Activated CD8-positive, alpha-beta T cell treated with anti-CD3 and anti-CD28 coated beads, Interleukin-2, amount 10 ng/mL, durations not matched to agents 7 days and 5 days (primary cell): ENCODE results near the gene TMX4. TPM values are rescaled to one million over a fixed set of nuclear protein-coding genes. Genes with fewer than 3 reads are reported as not detected.

Source experiments
- ATAC-seq: fragments of 150-1000 bp; cut with Tn5 transposase; one replicate; pipeline ENCODE4 v1.10.0; 2021; ENCODE audit warnings: moderate library complexity
- CTCF ChIA-PET: fragments of 350-600 bp; sonication (Branson Sonifier 250); formaldehyde crosslinking; loops from one replicate; lab custom pipeline; 2021; ENCODE audit warnings: antibody characterized with exemption; lab: Charles Lee
- POLR2A ChIA-PET: fragments of 350-600 bp; sonication (Branson Sonifier 250); formaldehyde crosslinking; loops from one replicate; lab custom pipeline; 2021; ENCODE audit warnings: antibody characterized with exemption; lab: Charles Lee
- DNase-seq: peaks from one replicate; pipeline ENCODE4 v3.0.0-alpha.2; 2020
- H3K27ac Mint-ChIP-seq: one replicate; pipeline ENCODE4 v1.8.0; 2021; ENCODE audit warnings: mild to moderate bottlenecking, mixed read lengths
- H3K27me3 Mint-ChIP-seq: one replicate; pipeline ENCODE4 v1.8.0; 2021; ENCODE audit warnings: low read depth, mixed read lengths
- H3K36me3 Mint-ChIP-seq: one replicate; pipeline ENCODE4 v1.8.0; 2021; ENCODE audit warnings: low read depth, mixed read lengths
- H3K4me1 Mint-ChIP-seq: one replicate; pipeline ENCODE4 v1.8.0; 2021; ENCODE audit warnings: low read depth, mixed read lengths
- H3K4me3 Mint-ChIP-seq: one replicate; pipeline ENCODE4 v1.8.0; 2021; ENCODE audit warnings: mild to moderate bottlenecking, mixed read lengths
- H3K9me3 Mint-ChIP-seq: one replicate; pipeline ENCODE4 v1.8.0; 2022; ENCODE audit warnings: mixed read lengths; ENCODE audit not compliant: insufficient read depth
- total RNA-seq, 2 experiments: library from RNA; stranded (reverse); gene quantifications; one replicate each; pipeline ENCODE4 v1.2.3, GENCODE V29; 2021

The TMX4 gene
- total RNA-seq, 2 experiments from 2014 or later, result 24.9 to 31.6 TPM

- POLR2A ChIA-PET, result no interaction called here
- H3K27ac Mint-ChIP-seq, result no peak overlapping the region
- DNase-seq, result no peak
- H3K9me3 Mint-ChIP-seq, result peaks cover 7% of the 10 kb centered on the region
- ATAC-seq, result no peak
- H3K27me3 Mint-ChIP-seq, result no peaks in the 10 kb centered on the region
- H3K36me3 Mint-ChIP-seq, result peaks cover 17% of the 10 kb centered on the region
- CTCF ChIA-PET, result interaction anchor here (1.0 to 1.5 kb wide), 3 partner anchors 9 to 144 kb away, joined by 4 read pairs; no protein-coding TSS in a partner anchor
- H3K4me3 Mint-ChIP-seq, result no peak overlapping the region
- no peaks in the 10 kb centered on the region for H3K4me1 Mint-ChIP-seq
Observed at GRCh38 chr20:7989379-7989778, 30.2 kb downstream of the TMX4 start.

- Mint-ChIP-seq H3K9me3 (no peaks in the 10 kb centered on the region), H3K27me3 (no peaks in the 10 kb centered on the region), H3K4me3 (no peak overlapping the region), H3K4me1 (peaks cover 6% of the 10 kb centered on the region), H3K36me3 (peaks cover 20% of the 10 kb centered on the region), H3K27ac (no peak overlapping the region)
- CTCF ChIA-PET, result no interaction called here
- ATAC-seq (no peak), DNase-seq (no peak)
- POLR2A ChIA-PET, result no interaction called here
Observed at GRCh38 chr20:7985916-7986315, 33.6 kb downstream of the TMX4 start.

- ChIA-PET POLR2A (no interaction called here), CTCF (interaction anchor here (1.7 kb wide), 1 partner anchor 48 kb away, joined by 4 read pairs; no protein-coding TSS in a partner anchor)
- H3K27me3 Mint-ChIP-seq, result no peaks in the 10 kb centered on the region
- H3K36me3 Mint-ChIP-seq, result peaks cover 28% of the 10 kb centered on the region
- no peaks in the 10 kb centered on the region for H3K9me3 Mint-ChIP-seq
- ATAC-seq, result no peak
- no peak overlapping the region for H3K4me3 Mint-ChIP-seq
- H3K4me1 Mint-ChIP-seq, result peaks cover 17% of the 10 kb centered on the region
- no peak overlapping the region for H3K27ac Mint-ChIP-seq
- no peak for DNase-seq
Observed at GRCh38 chr20:7984192-7984591, 35.4 kb downstream of the TMX4 start.

- no peak for DNase-seq
- H3K9me3 Mint-ChIP-seq, result no peaks in the 10 kb centered on the region
- peaks cover 28% of the 10 kb centered on the region for H3K36me3 Mint-ChIP-seq
- H3K4me3 Mint-ChIP-seq, result no peak overlapping the region
- CTCF ChIA-PET, result interaction anchor here (1.3 kb wide), 1 partner anchor 31 kb away, joined by 3 read pairs; no protein-coding TSS in a partner anchor
- no peak for ATAC-seq
- peaks cover 17% of the 10 kb centered on the region for H3K4me1 Mint-ChIP-seq
- POLR2A ChIA-PET, result no interaction called here
- H3K27me3 Mint-ChIP-seq, result no peaks in the 10 kb centered on the region
- H3K27ac Mint-ChIP-seq, result no peak overlapping the region
Observed at GRCh38 chr20:7981374-7981773, 38.2 kb downstream of the TMX4 start.

GRCh38 chr20:7980332-7981046, 39.1 kb downstream of the TMX4 start:
- peaks cover 25% of the 10 kb centered on the region for H3K36me3 Mint-ChIP-seq
- H3K9me3 Mint-ChIP-seq, result no peaks in the 10 kb centered on the region
- ATAC-seq (peak; percentile 55), DNase-seq (peak; percentile 26)
- no peaks in the 10 kb centered on the region for H3K27me3 Mint-ChIP-seq
- H3K4me3 Mint-ChIP-seq, result no peak overlapping the region
- peaks cover 17% of the 10 kb centered on the region for H3K4me1 Mint-ChIP-seq
- ChIA-PET POLR2A (no interaction called here), CTCF (interaction anchor here (0.7 to 1.5 kb wide), 6 partner anchors 9 to 742 kb away, joined by 3 to 9 read pairs (median 4); no protein-coding TSS in a partner anchor)
- peak overlapping the region; percentile 70 for H3K27ac Mint-ChIP-seq

- Mint-ChIP-seq H3K4me3 (no peak overlapping the region), H3K27ac (no peak overlapping the region), H3K9me3 (no peaks in the 10 kb centered on the region), H3K27me3 (peaks cover 10% of the 10 kb centered on the region), H3K4me1 (peaks cover 17% of the 10 kb centered on the region), H3K36me3 (peaks cover 18% of the 10 kb centered on the region)
- ATAC-seq (no peak), DNase-seq (no peak)
- POLR2A ChIA-PET, result no interaction called here
- CTCF ChIA-PET, result interaction anchor here (1.1 kb wide), 1 partner anchor 745 kb away, joined by 3 read pairs; no protein-coding TSS in a partner anchor
Observed at GRCh38 chr20:7977709-7978108, 41.9 kb downstream of the TMX4 start.

- Mint-ChIP-seq H3K4me1 (peaks cover 12% of the 10 kb centered on the region), H3K4me3 (no peak overlapping the region), H3K27me3 (peaks cover 16% of the 10 kb centered on the region), H3K36me3 (peaks cover 7% of the 10 kb centered on the region), H3K9me3 (no peaks in the 10 kb centered on the region), H3K27ac (no peak overlapping the region)
- ChIA-PET CTCF (no interaction called here), POLR2A (no interaction called here)
- DNase-seq (no peak), ATAC-seq (no peak)
Observed at GRCh38 chr20:7975851-7976414, 43.6 kb downstream of the TMX4 start.

- Mint-ChIP-seq H3K27ac (no peak overlapping the region), H3K4me3 (no peak overlapping the region), H3K27me3 (peaks cover 23% of the 10 kb centered on the region), H3K4me1 (peaks cover 1% of the 10 kb centered on the region), H3K9me3 (no peaks in the 10 kb centered on the region), H3K36me3 (no peaks in the 10 kb centered on the region)
- ChIA-PET POLR2A (interaction anchor here (0.5 kb wide), 1 partner anchor 66 kb away, joined by 3 read pairs; no protein-coding TSS in a partner anchor), CTCF (interaction anchor here (1.4 kb wide), 1 partner anchor 38 kb away, joined by 4 read pairs; no protein-coding TSS in a partner anchor)
- DNase-seq (no peak), ATAC-seq (no peak)
Observed at GRCh38 chr20:7974785-7975435, 44.7 kb downstream of the TMX4 start.

- ChIA-PET CTCF (no interaction called here), POLR2A (no interaction called here)
- no peak overlapping the region for H3K27ac Mint-ChIP-seq
- H3K9me3 Mint-ChIP-seq, result no peaks in the 10 kb centered on the region
- ATAC-seq (no peak), DNase-seq (no peak)
- H3K4me1 Mint-ChIP-seq, result no peaks in the 10 kb centered on the region
- H3K27me3 Mint-ChIP-seq, result peaks cover 27% of the 10 kb centered on the region
- H3K36me3 Mint-ChIP-seq, result no peaks in the 10 kb centered on the region
- H3K4me3 Mint-ChIP-seq, result no peak overlapping the region
Observed at GRCh38 chr20:7971536-7972280, 47.9 kb downstream of the TMX4 start.

GRCh38 chr20:7967199-7967844, 52.2 kb downstream of the TMX4 start:
- ATAC-seq (no peak), DNase-seq (no peak)
- CTCF ChIA-PET, result no interaction called here
- H3K36me3 Mint-ChIP-seq, result no peaks in the 10 kb centered on the region
- H3K4me3 Mint-ChIP-seq, result no peak overlapping the region
- POLR2A ChIA-PET, result no interaction called here
- H3K9me3 Mint-ChIP-seq, result no peaks in the 10 kb centered on the region
- H3K27me3 Mint-ChIP-seq, result peaks cover 15% of the 10 kb centered on the region
- no peaks in the 10 kb centered on the region for H3K4me1 Mint-ChIP-seq
- no peak overlapping the region for H3K27ac Mint-ChIP-seq

- Mint-ChIP-seq H3K27ac (no peak overlapping the region), H3K4me3 (no peak overlapping the region), H3K36me3 (no peaks in the 10 kb centered on the region), H3K27me3 (peaks cover 11% of the 10 kb centered on the region), H3K9me3 (no peaks in the 10 kb centered on the region), H3K4me1 (no peaks in the 10 kb centered on the region)
- ChIA-PET POLR2A (no interaction called here), CTCF (no interaction called here)
- ATAC-seq, result no peak
- no peak for DNase-seq
Observed at GRCh38 chr20:7966176-7966575, 53.4 kb downstream of the TMX4 start.
